Neutrophil (primary cell): ENCODE measurements around the gene BAMBI.

Experiments used
- H3K27ac ChIP-seq: fragments of 200-600 bp; sonication (generic); 2 replicates; pipeline ENCODE4 v1.5.1; 2016; ENCODE audit warnings: mild to moderate bottlenecking, moderate library complexity
- H3K27me3 ChIP-seq: fragments of 200-600 bp; sonication (generic); 2 replicates; pipeline ENCODE4 v1.6.0; 2016; ENCODE audit warnings: mild to moderate bottlenecking
- H3K36me3 ChIP-seq: fragments of 200-600 bp; sonication (generic); 2 replicates; pipeline ENCODE4 v1.5.1; 2017
- H3K4me1 ChIP-seq, 2 experiments: fragments of 200-600 bp in 1 of 2; sonication (generic) in 1 of 2; 1 replicate in 1 of 2; 2 replicates in 1 of 2; pipeline versions ENCODE4 v1.5.1 to v1.6.1; 2013 to 2016; ENCODE audit warnings: low read depth in 1 of 2, low read length in 1 of 2, mild to moderate bottlenecking in 1 of 2, moderate library complexity in 1 of 2; ENCODE audit not compliant: control insufficient read depth in 1 of 2, insufficient read depth in 1 of 2
- H3K4me3 ChIP-seq, 2 experiments: fragments of 200-600 bp in 1 of 2; sonication (generic) in 1 of 2; 1 replicate in 1 of 2; 2 replicates in 1 of 2; pipeline ENCODE4 v1.5.1; 2013 to 2016; ENCODE audit warnings: low read depth in 1 of 2, low read length in 1 of 2, mild to moderate bottlenecking in 1 of 2, moderate library complexity in 1 of 2
- H3K9me3 ChIP-seq: fragments of 200-600 bp; sonication (generic); 2 replicates; pipeline ENCODE4 v1.5.1; 2016
- TF ChIP-seq, protein P1 (sequence below): fragments of 200-600 bp; sonication (generic); IDR thresholded peaks from 2 replicates; pipeline ENCODE4 v1.5.1; 2016; ENCODE audit warnings: antibody characterized with exemption

Gene BAMBI

DNA sequence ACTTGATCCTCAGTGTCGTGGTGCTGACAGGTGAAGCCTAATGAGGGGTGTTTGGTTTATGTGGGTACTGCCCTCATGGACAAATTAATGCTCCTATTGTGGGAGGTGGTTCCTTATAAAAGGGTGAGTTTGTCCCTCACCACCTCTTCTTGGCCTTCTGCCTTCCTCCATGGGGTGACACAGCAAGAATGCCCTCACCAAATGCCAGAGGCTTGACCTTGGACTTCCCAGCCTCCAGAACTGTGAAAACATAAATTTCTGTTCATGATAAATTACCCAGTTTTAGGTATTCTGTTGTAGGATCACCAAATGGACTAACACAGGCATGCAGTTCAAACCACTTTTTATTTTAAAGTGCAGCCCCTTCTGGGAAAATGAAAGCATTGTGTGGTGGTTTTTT is 39.4 kb downstream of the BAMBI start:
- H3K9me3 ChIP-seq: no peaks in the 10 kb centered on the region
- TF ChIP-seq, protein P1, sequence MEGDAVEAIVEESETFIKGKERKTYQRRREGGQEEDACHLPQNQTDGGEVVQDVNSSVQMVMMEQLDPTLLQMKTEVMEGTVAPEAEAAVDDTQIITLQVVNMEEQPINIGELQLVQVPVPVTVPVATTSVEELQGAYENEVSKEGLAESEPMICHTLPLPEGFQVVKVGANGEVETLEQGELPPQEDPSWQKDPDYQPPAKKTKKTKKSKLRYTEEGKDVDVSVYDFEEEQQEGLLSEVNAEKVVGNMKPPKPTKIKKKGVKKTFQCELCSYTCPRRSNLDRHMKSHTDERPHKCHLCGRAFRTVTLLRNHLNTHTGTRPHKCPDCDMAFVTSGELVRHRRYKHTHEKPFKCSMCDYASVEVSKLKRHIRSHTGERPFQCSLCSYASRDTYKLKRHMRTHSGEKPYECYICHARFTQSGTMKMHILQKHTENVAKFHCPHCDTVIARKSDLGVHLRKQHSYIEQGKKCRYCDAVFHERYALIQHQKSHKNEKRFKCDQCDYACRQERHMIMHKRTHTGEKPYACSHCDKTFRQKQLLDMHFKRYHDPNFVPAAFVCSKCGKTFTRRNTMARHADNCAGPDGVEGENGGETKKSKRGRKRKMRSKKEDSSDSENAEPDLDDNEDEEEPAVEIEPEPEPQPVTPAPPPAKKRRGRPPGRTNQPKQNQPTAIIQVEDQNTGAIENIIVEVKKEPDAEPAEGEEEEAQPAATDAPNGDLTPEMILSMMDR: no peak
- H3K4me3 ChIP-seq: no peak overlapping the region
- no peaks in the 10 kb centered on the region for H3K4me1 ChIP-seq
- no peak overlapping the region for H3K27ac ChIP-seq
- H3K27me3 ChIP-seq: peaks cover 55% of the 10 kb centered on the region
- no peaks in the 10 kb centered on the region for H3K36me3 ChIP-seq

DNA sequence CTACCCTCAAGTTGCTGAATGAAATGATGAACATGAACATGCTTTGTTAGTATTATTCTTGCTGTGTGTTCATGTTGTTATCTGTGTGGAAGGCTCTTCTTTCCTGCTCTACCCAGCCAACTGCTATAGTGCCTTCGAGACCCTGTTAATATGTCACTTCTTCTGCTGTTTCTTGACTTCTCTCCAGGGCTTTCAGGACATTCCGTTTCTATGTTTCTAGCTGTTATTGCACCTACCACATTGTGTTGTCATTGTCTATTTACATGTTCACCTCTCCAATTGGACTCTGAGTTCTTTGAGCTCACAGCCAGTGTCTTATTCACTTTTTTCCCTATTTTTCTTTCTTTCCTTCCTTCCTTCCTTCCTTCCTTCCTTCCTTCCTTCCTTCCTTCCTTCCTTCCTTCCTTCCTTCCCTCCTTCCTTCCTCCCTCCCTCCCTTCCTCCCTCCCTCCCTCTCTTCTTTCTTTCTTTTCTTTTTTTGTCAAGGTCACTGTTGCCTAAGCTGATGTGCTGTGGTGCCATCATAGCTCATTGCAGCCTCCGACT is 40.4 kb downstream of the BAMBI start:
- Histone ChIP-seq H3K27me3 (peaks cover 64% of the 10 kb centered on the region), H3K9me3 (no peaks in the 10 kb centered on the region), H3K4me1 (peaks cover 0 to 6% of the 10 kb centered on the region in 2 experiments), H3K36me3 (no peaks in the 10 kb centered on the region), H3K27ac (no peak overlapping the region), H3K4me3 (no peak overlapping the region)
- TF ChIP-seq, protein P1: no peak

DNA sequence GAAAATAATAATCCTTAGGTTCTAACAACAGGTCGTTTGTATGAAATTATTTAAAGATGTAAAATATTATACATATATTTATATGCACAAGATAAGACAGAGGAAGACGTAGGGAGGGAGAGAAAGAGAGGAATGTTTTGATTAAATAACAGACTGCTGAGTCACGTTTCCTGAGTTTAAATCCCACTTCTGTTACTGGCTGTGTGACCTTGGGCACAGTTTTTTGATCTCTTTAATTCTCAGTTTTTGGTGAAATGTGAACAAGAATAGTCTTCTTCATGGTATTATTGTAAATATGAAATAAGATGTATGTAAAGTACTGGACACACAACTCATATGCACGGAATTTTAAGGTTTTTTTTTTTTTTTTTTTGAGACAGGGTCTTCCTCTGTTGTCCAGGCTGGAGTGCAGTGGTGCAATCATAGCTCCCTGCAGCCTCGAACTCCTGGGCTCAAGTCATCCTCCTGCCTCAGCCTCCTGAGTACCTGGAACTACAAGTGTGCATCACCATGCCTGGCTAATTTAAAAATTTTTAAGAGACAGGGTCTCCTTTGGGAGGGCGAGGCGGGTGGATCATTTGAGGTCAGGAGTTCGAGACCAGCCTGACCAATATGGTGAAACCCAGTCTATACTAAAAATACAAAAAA is 42.6 kb downstream of the BAMBI start:
- TF ChIP-seq, protein P1: no peak
- Histone ChIP-seq H3K27ac (no peak overlapping the region), H3K4me3 (no peak overlapping the region), H3K36me3 (no peaks in the 10 kb centered on the region), H3K4me1 (peaks cover 0 to 6% of the 10 kb centered on the region in 2 experiments), H3K9me3 (no peaks in the 10 kb centered on the region), H3K27me3 (peaks cover 83% of the 10 kb centered on the region)

DNA sequence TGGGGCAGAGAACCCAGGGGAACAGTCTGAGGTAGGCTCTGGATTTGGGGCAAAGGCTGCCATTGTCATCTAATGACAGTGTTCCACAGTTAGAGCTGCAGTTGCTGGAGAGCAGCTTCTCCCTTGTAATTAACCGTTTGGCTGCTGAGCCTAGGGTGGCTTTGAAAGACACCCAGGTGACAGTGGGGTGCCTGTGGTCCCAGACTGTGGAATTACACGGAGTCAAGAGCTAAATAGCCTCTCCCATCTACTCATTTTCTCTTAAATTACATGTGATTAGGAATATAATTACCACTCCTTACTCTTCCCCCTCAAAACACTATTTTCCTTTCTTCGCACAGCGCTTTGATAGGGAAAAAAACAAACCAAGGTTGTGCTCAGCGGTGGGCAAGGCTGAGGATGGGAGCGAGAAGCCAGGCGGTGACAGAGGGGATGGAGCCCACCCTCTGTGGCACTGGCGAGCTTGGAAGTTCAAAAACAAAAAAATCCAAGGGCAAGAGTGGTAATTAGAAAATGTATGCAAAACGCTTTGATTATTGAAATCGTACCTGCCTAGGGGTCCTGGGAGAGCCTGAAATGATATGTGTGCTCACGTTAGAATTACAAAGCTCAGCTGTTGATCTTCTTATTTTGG is 44.1 kb downstream of the BAMBI start:
- peaks cover 85% of the 10 kb centered on the region for H3K27me3 ChIP-seq
- no peak overlapping the region for H3K4me3 ChIP-seq
- no peaks in the 10 kb centered on the region for H3K36me3 ChIP-seq
- peaks cover 0 to 6% of the 10 kb centered on the region in 2 experiments for H3K4me1 ChIP-seq
- TF ChIP-seq, protein P1: no peak
- H3K27ac ChIP-seq: no peak overlapping the region
- H3K9me3 ChIP-seq: no peaks in the 10 kb centered on the region

DNA sequence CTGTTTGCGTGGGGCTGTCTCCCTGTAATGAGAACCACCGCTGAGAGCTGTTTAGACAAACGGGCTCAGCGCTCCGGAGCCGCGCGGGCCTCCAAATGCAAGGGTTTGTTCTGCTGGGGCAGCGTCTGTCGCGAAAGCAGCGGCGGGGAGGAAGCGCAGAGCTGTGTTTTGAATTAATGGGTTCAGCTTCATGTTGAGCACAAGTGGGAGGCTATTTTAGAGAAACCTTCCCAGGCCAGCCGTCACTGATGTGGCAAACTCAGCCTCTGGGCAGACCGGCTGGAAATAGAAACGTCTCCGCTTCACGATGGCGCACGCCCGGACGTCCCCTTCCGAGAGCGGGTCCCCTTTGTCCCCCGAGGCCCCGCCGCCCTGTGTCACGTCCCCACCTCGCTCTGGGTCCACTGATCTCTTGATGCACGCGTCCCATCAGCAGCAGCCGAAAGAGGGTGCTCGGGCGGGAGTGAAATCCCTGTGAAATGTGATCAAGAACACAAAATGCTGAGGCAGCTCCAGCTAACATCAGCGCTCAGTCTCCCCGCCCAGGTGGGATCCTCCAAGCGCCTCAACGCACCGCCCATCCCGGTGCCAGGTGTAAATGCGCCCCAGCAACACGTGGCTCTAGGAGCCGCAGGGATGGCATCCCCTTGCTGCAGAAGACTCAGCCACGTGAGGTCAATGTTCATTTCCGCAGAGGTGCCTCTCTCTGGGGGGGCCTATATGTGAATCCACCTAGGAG is 44.9 kb downstream of the BAMBI start:
- Histone ChIP-seq H3K4me3 (no peak overlapping the region), H3K4me1 (peaks cover 0 to 6% of the 10 kb centered on the region in 2 experiments), H3K27ac (no peak overlapping the region), H3K36me3 (no peaks in the 10 kb centered on the region), H3K9me3 (no peaks in the 10 kb centered on the region), H3K27me3 (peaks cover 79% of the 10 kb centered on the region)
- TF ChIP-seq, protein P1: no peak
